Measurements from ENCODE around the gene NXPH4.

Gene NXPH4

DNA sequence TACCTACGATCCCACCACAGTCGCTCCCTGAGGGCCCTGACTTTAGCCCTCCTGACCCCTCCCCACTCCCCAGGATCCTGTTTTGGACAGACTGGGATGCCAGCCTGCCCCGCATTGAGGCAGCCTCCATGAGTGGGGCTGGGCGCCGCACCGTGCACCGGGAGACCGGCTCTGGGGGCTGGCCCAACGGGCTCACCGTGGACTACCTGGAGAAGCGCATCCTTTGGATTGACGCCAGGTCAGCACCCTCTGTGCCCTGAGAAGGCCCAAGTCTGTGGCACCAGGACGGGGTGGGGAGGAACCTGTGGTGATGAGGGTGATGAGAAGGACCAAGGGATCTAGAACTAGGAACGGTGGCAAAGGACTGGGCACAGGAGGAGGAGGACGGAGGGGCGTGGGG, 39.2 kb upstream of the NXPH4 start:
- no peak for DNase-seq (ENCODE audit: low read depth)
- H3K4me3 ChIP-seq (ENCODE audit: control insufficient read depth, low read depth, low read length), result no peak overlapping the region
- TF ChIP-seq, protein P1, sequence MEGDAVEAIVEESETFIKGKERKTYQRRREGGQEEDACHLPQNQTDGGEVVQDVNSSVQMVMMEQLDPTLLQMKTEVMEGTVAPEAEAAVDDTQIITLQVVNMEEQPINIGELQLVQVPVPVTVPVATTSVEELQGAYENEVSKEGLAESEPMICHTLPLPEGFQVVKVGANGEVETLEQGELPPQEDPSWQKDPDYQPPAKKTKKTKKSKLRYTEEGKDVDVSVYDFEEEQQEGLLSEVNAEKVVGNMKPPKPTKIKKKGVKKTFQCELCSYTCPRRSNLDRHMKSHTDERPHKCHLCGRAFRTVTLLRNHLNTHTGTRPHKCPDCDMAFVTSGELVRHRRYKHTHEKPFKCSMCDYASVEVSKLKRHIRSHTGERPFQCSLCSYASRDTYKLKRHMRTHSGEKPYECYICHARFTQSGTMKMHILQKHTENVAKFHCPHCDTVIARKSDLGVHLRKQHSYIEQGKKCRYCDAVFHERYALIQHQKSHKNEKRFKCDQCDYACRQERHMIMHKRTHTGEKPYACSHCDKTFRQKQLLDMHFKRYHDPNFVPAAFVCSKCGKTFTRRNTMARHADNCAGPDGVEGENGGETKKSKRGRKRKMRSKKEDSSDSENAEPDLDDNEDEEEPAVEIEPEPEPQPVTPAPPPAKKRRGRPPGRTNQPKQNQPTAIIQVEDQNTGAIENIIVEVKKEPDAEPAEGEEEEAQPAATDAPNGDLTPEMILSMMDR (conservative IDR thresholded peaks at IDR 0.05; ENCODE audit: control insufficient read depth, insufficient read depth, low read depth, low read length), result no peak

DNA sequence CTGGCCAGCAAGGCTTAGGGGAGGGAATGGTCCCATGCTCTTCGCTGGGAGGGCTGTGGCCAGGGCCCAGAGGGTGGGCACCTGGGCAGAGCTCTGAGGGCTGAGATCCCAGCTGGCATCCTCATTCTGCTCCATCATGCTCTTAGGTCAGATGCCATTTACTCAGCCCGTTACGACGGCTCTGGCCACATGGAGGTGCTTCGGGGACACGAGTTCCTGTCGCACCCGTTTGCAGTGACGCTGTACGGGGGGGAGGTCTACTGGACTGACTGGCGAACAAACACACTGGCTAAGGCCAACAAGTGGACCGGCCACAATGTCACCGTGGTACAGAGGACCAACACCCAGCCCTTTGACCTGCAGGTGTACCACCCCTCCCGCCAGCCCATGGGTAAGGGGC, 38.4 kb upstream of the NXPH4 start:
- no peak for DNase-seq (ENCODE audit: low read depth)
- TF ChIP-seq, protein P1 (conservative IDR thresholded peaks at IDR 0.05; ENCODE audit: control insufficient read depth, insufficient read depth, low read depth, low read length), result no peak
- no peak overlapping the region for H3K4me3 ChIP-seq (ENCODE audit: control insufficient read depth, low read depth, low read length)

DNA sequence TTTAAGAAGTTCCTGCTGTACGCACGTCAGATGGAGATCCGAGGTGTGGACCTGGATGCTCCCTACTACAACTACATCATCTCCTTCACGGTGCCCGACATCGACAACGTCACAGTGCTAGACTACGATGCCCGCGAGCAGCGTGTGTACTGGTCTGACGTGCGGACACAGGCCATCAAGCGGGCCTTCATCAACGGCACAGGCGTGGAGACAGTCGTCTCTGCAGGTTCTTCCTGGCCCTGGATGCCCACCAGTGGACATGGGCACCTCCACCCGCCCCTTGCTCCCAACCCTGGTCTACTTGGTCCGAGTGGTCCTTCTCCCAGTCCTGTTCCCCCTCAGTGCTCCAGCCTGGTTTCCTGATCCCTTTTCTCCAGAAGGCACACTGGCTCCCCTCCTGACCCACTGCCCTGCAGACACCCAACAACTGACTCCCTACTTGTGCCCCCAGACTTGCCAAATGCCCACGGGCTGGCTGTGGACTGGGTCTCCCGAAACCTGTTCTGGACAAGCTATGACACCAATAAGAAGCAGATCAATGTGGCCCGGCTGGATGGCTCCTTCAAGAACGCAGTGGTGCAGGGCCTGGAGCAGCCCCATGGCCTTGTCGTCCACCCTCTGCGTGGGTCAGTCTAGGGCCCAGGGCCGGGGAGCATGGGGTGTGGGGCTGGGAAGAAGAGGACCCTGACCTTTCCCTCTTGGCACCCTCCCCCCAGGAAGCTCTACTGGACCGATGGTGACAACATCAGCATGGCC, 37.1 kb upstream of the NXPH4 start:
- DNase-seq (ENCODE audit: low read depth), result no peak
- H3K4me3 ChIP-seq (ENCODE audit: control insufficient read depth, low read depth, low read length), result no peak overlapping the region
- TF ChIP-seq, protein P1 (conservative IDR thresholded peaks at IDR 0.05; ENCODE audit: control insufficient read depth, insufficient read depth, low read depth, low read length), result no peak

DNA sequence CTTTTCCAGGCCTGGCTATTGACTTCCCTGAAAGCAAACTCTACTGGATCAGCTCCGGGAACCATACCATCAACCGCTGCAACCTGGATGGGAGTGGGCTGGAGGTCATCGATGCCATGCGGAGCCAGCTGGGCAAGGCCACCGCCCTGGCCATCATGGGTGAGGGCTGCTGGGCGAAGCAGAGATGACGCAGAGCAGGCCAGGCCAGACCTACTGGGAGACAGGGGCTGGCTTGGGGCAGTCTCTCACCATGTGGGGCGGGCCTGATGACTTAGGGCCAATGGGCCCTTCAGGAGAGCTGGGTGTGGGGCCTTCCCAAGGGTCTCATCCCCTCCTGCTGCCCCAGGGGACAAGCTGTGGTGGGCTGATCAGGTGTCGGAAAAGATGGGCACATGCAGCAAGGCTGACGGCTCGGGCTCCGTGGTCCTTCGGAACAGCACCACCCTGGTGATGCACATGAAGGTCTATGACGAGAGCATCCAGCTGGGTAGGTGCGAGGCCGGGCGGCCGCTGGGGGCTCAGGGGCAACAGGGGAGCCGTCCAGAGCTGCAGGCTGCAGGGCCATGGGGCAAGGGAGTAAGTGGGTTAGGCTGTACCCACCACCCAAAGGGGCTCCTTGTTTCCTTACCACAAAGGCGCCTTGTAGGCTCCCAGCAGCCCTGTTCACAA, 36.1 kb upstream of the NXPH4 start:
- TF ChIP-seq, protein P1 (conservative IDR thresholded peaks at IDR 0.05; ENCODE audit: control insufficient read depth, insufficient read depth, low read depth, low read length), result no peak
- DNase-seq (ENCODE audit: low read depth), result no peak
- no peak overlapping the region for H3K4me3 ChIP-seq (ENCODE audit: control insufficient read depth, low read depth, low read length)

DNA sequence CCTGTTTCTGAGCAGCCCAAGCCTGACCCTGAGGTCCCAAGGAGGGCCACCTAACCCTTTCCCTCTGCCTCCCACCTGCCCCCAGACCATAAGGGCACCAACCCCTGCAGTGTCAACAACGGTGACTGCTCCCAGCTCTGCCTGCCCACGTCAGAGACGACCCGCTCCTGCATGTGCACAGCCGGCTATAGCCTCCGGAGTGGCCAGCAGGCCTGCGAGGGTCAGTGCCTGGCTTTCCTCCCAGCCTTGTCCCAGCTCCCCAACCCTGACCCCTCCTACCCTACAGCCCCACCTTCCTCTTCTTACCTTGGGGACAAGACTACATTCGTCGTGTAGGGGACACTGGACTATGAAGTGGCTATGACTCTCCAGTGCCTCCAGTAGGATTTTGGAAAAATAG, 35.5 kb upstream of the NXPH4 start:
- no peak for DNase-seq (ENCODE audit: low read depth)
- TF ChIP-seq, protein P1 (conservative IDR thresholded peaks at IDR 0.05; ENCODE audit: control insufficient read depth, insufficient read depth, low read depth, low read length), result no peak
- no peak overlapping the region for H3K4me3 ChIP-seq (ENCODE audit: control insufficient read depth, low read depth, low read length)

DNA sequence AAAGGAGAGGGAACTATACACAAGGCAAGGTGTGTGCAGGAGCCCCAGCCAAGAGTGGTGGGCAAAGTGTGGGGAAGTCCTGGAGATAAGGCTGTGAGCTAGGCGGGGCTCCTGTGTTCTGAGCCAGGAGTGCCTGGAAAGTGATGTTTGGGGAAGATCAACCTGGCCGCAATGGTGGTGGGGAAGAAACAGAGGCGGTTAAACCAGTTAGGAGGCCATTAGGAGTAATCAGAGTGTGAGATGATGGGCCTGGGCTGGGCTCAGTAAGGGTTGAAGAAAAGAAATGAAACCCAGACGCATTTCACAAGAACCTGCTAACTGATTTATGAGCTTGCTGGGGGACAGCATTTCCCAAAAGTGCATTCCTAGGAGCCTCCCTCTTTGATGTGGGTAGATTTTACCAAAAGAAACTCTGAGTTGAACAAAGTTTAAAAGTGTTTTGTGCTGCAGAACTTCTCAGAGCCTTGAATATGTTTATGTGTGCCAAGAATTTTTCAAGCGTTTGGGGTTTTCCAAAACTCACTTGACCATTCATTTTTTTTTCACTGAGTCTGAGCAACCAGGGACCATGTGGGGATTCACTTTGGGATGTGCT, 34.9 kb upstream of the NXPH4 start:
- no peak overlapping the region for H3K4me3 ChIP-seq (ENCODE audit: control insufficient read depth, low read depth, low read length)
- peak; percentile 73 for DNase-seq (ENCODE audit: low read depth)
- TF ChIP-seq, protein P1 (conservative IDR thresholded peaks at IDR 0.05; ENCODE audit: control insufficient read depth, insufficient read depth, low read depth, low read length), result no peak
